ENCODE data around the gene PIP5K1C.

The PIP5K1C gene

DNA sequence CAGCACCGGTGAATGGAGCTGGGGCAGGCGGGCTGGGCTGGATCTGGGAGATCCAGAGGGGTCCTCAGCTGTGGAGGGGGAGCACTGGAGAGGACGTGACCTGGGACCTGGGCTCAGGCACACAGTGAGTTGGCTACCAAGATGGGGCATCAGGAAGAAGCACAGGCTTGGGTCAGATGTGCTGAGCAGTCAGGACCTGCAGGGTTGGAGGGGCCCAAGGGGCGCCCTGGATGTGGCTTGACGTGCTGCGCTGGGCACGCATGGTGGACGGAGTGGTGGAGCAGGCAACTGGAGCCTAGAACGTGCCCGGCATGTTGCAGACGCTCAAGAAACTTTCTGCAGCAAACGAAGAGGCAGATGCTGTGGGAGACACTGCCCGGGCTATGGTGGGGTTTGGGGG, 20.7 kb downstream of the PIP5K1C start:
- Histone ChIP-seq H3K27me3 (ENCODE audit: control insufficient read depth, insufficient read depth, low read length) (no peaks in the 10 kb centered on the region), H3K4me1 (ENCODE audit: control insufficient read depth, low read depth, low read length) (peaks cover 14% of the 10 kb centered on the region), H3K27ac (ENCODE audit: low read length) (no peak overlapping the region), H3K36me3 (ENCODE audit: control insufficient read depth, low read depth, low read length) (no peaks in the 10 kb centered on the region), H3K9ac (ENCODE audit: low read length) (no peak overlapping the region), H3K9me3 (ENCODE audit: control insufficient read depth, low read depth, low read length) (no peaks in the 10 kb centered on the region), H3K4me3 (ENCODE audit: low read length) (no peak overlapping the region)

GRCh38 chr19:3679138-3679537, 21.1 kb downstream of the PIP5K1C start:
- no peak overlapping the region for H3K9ac ChIP-seq (ENCODE audit: low read length)
- H3K4me3 ChIP-seq (ENCODE audit: low read length), result no peak overlapping the region
- no peak overlapping the region for H3K27ac ChIP-seq (ENCODE audit: low read length)
- no peaks in the 10 kb centered on the region for H3K27me3 ChIP-seq (ENCODE audit: control insufficient read depth, insufficient read depth, low read length)
- no peaks in the 10 kb centered on the region for H3K36me3 ChIP-seq (ENCODE audit: control insufficient read depth, low read depth, low read length)
- peaks cover 14% of the 10 kb centered on the region for H3K4me1 ChIP-seq (ENCODE audit: control insufficient read depth, low read depth, low read length)
- no peaks in the 10 kb centered on the region for H3K9me3 ChIP-seq (ENCODE audit: control insufficient read depth, low read depth, low read length)

DNA sequence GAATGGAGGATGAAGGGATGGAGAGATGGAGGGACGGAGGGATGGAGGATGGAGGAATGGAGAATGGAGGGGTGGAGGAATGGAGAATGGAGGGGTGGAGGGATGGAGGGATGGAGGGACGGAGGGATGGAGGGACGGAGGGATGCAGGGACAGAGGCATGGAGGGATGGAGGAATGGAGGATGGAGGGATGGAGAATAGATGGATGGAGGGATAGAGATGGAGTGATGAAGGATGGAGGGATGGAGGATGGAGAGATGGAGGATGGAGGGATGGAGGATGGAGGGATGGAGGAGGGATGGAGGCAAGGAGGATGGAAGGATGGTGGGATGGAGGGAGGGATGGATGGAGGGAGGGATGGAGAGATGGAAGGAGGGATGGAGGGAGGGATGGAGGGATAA, 22.1 kb downstream of the PIP5K1C start:
- Histone ChIP-seq H3K9ac (ENCODE audit: low read length) (no peak overlapping the region), H3K36me3 (ENCODE audit: control insufficient read depth, low read depth, low read length) (no peaks in the 10 kb centered on the region)

GRCh38 chr19:3674784-3675543, 25.3 kb downstream of the PIP5K1C start:
- Histone ChIP-seq H3K4me1 (ENCODE audit: control insufficient read depth, low read depth, low read length) (no peaks in the 10 kb centered on the region), H3K9me3 (ENCODE audit: control insufficient read depth, low read depth, low read length) (no peaks in the 10 kb centered on the region), H3K27ac (ENCODE audit: low read length) (no peak overlapping the region), H3K4me3 (ENCODE audit: low read length) (no peak overlapping the region), H3K9ac (ENCODE audit: low read length) (no peak overlapping the region), H3K36me3 (ENCODE audit: control insufficient read depth, low read depth, low read length) (no peaks in the 10 kb centered on the region), H3K27me3 (ENCODE audit: control insufficient read depth, insufficient read depth, low read length) (no peaks in the 10 kb centered on the region)

More for the DNA sequence above, 22.1 kb downstream of the PIP5K1C start:
- H3K4me1 ChIP-seq (ENCODE audit: control insufficient read depth, low read depth, low read length), result peaks cover 12% of the 10 kb centered on the region
- no peak overlapping the region for H3K27ac ChIP-seq (ENCODE audit: low read length)
- no peaks in the 10 kb centered on the region for H3K27me3 ChIP-seq (ENCODE audit: control insufficient read depth, insufficient read depth, low read length)
- no peaks in the 10 kb centered on the region for H3K9me3 ChIP-seq (ENCODE audit: control insufficient read depth, low read depth, low read length)
- no peak overlapping the region for H3K4me3 ChIP-seq (ENCODE audit: low read length)

GRCh38 chr19:3673506-3674439, 26.5 kb downstream of the PIP5K1C start:
- no peaks in the 10 kb centered on the region for H3K4me1 ChIP-seq (ENCODE audit: control insufficient read depth, low read depth, low read length)
- H3K27ac ChIP-seq (ENCODE audit: low read length), result no peak overlapping the region
- H3K27me3 ChIP-seq (ENCODE audit: control insufficient read depth, insufficient read depth, low read length), result no peaks in the 10 kb centered on the region
- H3K4me3 ChIP-seq (ENCODE audit: low read length), result no peak overlapping the region
- no peaks in the 10 kb centered on the region for H3K36me3 ChIP-seq (ENCODE audit: control insufficient read depth, low read depth, low read length)
- H3K9ac ChIP-seq (ENCODE audit: low read length), result no peak overlapping the region
- H3K9me3 ChIP-seq (ENCODE audit: control insufficient read depth, low read depth, low read length), result no peaks in the 10 kb centered on the region

GRCh38 chr19:3672993-3673392, 27.3 kb downstream of the PIP5K1C start:
- Histone ChIP-seq H3K4me3 (ENCODE audit: low read length) (no peak overlapping the region), H3K9me3 (ENCODE audit: control insufficient read depth, low read depth, low read length) (no peaks in the 10 kb centered on the region), H3K9ac (ENCODE audit: low read length) (no peak overlapping the region), H3K36me3 (ENCODE audit: control insufficient read depth, low read depth, low read length) (no peaks in the 10 kb centered on the region), H3K4me1 (ENCODE audit: control insufficient read depth, low read depth, low read length) (no peaks in the 10 kb centered on the region), H3K27ac (ENCODE audit: low read length) (no peak overlapping the region), H3K27me3 (ENCODE audit: control insufficient read depth, insufficient read depth, low read length) (no peaks in the 10 kb centered on the region)

DNA sequence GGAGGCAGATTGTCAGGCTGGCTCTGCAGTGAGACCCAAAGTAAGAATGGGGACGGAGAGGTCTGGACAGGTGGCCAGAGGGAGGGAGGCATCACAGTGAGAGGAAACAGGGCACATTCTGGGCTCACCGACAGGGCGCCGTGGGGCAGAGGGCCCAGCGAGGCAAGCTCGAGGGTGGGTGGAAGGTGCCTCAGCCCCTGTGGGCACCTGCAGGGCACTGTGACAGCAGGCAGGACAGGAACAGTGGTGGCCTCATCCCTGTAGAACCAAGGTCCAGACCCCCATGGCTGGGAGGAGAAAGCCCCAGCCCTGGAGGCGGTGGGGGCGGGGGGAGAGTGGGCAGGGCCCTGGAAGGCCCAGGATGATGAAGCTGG, 27.7 kb downstream of the PIP5K1C start:
- no peaks in the 10 kb centered on the region for H3K9me3 ChIP-seq (ENCODE audit: control insufficient read depth, low read depth, low read length)
- no peak overlapping the region for H3K9ac ChIP-seq (ENCODE audit: low read length)
- no peak overlapping the region for H3K4me3 ChIP-seq (ENCODE audit: low read length)
- no peak overlapping the region for H3K27ac ChIP-seq (ENCODE audit: low read length)
- no peaks in the 10 kb centered on the region for H3K36me3 ChIP-seq (ENCODE audit: control insufficient read depth, low read depth, low read length)
- H3K4me1 ChIP-seq (ENCODE audit: control insufficient read depth, low read depth, low read length), result no peaks in the 10 kb centered on the region
- H3K27me3 ChIP-seq (ENCODE audit: control insufficient read depth, insufficient read depth, low read length), result no peaks in the 10 kb centered on the region

GRCh38 chr19:3671680-3672574, 28.3 kb downstream of the PIP5K1C start:
- no peak overlapping the region for H3K27ac ChIP-seq (ENCODE audit: low read length)
- no peaks in the 10 kb centered on the region for H3K27me3 ChIP-seq (ENCODE audit: control insufficient read depth, insufficient read depth, low read length)
- no peaks in the 10 kb centered on the region for H3K9me3 ChIP-seq (ENCODE audit: control insufficient read depth, low read depth, low read length)
- no peak overlapping the region for H3K9ac ChIP-seq (ENCODE audit: low read length)
- H3K36me3 ChIP-seq (ENCODE audit: control insufficient read depth, low read depth, low read length), result no peaks in the 10 kb centered on the region
- H3K4me3 ChIP-seq (ENCODE audit: low read length), result no peak overlapping the region
- no peaks in the 10 kb centered on the region for H3K4me1 ChIP-seq (ENCODE audit: control insufficient read depth, low read depth, low read length)

GRCh38 chr19:3670796-3671679, 29.2 kb downstream of the PIP5K1C start:
- Histone ChIP-seq H3K4me1 (ENCODE audit: control insufficient read depth, low read depth, low read length) (no peaks in the 10 kb centered on the region), H3K36me3 (ENCODE audit: control insufficient read depth, low read depth, low read length) (no peaks in the 10 kb centered on the region), H3K27me3 (ENCODE audit: control insufficient read depth, insufficient read depth, low read length) (no peaks in the 10 kb centered on the region), H3K9me3 (ENCODE audit: control insufficient read depth, low read depth, low read length) (no peaks in the 10 kb centered on the region), H3K27ac (ENCODE audit: low read length) (no peak overlapping the region), H3K4me3 (ENCODE audit: low read length) (no peak overlapping the region), H3K9ac (ENCODE audit: low read length) (no peak overlapping the region)

- Histone ChIP-seq H3K27me3 (ENCODE audit: control insufficient read depth, insufficient read depth, low read length) (no peaks in the 10 kb centered on the region), H3K4me3 (ENCODE audit: low read length) (no peak overlapping the region), H3K27ac (ENCODE audit: low read length) (no peak overlapping the region), H3K9me3 (ENCODE audit: control insufficient read depth, low read depth, low read length) (no peaks in the 10 kb centered on the region), H3K9ac (ENCODE audit: low read length) (no peak overlapping the region), H3K36me3 (ENCODE audit: control insufficient read depth, low read depth, low read length) (no peaks in the 10 kb centered on the region), H3K4me1 (ENCODE audit: control insufficient read depth, low read depth, low read length) (no peaks in the 10 kb centered on the region)
Measured at GRCh38 chr19:3669947-3670795, 30.1 kb downstream of the PIP5K1C start.
